GM21367 (cell line): Measurements from ENCODE around the gene CFAP20DC.
"Not testable (repeated sequence)": the region's sequence is repeated elsewhere in the genome, so short reads cannot be mapped to it uniquely, and the experiment has no call there.

ENCODE experiments used
- ATAC-seq: cut with Tn5 transposase; IDR thresholded peaks from one replicate; pipeline ENCODE4 v1.9.1; 2021; ENCODE audit not compliant: unreplicated experiment

The CFAP20DC gene

GRCh38 chr3:58706395-58707167 lies 343.2 kb downstream of the CFAP20DC start:
- ATAC-seq: no peak

DNA sequence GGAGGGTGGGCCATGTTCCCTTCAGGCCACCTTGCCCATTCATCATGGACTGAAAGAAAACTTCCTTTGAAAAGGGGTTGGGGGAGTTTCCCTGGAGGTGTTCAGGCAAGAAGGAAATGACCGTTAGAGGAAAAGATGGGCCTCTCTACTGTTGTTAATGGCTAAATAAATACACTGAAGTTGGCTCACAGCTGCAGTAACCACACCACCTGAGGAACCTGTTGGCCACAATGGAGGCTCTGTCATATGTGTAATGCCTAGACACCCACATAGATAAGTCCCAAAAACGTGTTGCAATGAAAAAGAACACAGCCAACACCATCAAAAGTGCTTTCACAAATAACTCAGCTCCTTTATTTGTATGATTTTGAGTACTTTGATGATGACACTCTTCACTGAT lies 345.1 kb downstream of the CFAP20DC start:
- no peak for ATAC-seq

DNA sequence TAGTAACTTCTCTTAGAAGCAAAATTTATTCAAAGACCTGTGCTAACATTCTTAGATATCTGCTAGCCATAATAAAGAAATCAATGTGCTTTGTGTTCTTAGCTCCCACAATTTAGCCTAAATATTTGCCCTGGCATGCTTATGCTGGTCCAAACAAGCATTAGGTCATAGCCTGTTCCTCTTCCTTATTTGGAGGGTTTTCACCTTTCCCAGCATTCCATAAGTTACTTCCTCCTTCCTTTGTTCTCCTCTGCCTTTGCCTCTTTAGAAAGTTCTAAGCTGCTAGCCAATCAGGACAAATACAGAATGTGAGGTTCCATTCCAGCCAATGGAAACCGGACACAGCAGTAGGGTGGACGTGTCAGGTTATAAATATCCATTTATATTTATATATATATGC lies 345.5 kb downstream of the CFAP20DC start:
- ATAC-seq: not testable (repeated sequence)

GRCh38 chr3:58698246-58698645 lies 351.6 kb downstream of the CFAP20DC start:
- ATAC-seq: no peak

- ATAC-seq: no peak
These were observed 352.3 kb downstream of the CFAP20DC start for GRCh38 chr3:58697561-58697960.

DNA sequence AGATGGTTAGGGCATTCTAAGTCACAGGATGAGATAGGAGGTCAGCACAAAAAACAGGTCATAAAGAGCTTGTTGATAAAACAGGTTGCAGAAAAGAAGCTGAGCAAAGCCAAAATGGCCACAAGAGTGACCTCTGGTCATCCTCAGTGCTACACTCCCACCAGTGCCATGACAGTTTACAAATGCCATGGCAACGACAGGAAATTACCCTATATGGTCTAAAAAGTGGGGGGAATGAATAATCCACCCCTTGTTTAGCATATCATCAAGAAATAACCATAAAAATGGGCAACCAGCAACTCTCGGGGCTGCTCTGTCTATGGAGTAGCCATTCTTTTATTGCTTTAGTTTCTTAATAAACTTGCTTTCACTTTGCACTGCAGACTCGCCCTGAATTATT lies 353.0 kb downstream of the CFAP20DC start:
- ATAC-seq: not testable (repeated sequence)

- ATAC-seq: no peak
These were observed 353.7 kb downstream of the CFAP20DC start for GRCh38 chr3:58696093-58696492.

DNA sequence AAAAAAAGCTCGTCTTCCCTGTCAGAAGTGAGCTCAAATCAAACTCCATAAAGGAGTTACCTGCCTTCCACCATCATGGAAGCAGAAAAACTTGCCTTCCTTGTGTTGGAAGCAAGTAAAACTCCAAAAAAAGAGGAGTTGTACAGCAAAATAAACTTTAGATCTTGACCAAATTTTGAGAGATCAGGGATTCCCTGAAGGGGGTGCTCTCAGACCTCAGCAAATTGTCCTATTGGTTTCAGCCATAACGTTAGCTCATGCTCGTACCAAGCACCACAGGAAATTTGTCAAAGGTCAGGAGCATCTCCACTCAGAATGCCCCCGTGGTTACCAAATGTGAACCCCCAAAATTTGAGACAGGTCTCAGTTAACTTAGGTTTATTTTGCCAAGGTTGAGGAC lies 354.5 kb downstream of the CFAP20DC start:
- not testable (repeated sequence) for ATAC-seq

DNA sequence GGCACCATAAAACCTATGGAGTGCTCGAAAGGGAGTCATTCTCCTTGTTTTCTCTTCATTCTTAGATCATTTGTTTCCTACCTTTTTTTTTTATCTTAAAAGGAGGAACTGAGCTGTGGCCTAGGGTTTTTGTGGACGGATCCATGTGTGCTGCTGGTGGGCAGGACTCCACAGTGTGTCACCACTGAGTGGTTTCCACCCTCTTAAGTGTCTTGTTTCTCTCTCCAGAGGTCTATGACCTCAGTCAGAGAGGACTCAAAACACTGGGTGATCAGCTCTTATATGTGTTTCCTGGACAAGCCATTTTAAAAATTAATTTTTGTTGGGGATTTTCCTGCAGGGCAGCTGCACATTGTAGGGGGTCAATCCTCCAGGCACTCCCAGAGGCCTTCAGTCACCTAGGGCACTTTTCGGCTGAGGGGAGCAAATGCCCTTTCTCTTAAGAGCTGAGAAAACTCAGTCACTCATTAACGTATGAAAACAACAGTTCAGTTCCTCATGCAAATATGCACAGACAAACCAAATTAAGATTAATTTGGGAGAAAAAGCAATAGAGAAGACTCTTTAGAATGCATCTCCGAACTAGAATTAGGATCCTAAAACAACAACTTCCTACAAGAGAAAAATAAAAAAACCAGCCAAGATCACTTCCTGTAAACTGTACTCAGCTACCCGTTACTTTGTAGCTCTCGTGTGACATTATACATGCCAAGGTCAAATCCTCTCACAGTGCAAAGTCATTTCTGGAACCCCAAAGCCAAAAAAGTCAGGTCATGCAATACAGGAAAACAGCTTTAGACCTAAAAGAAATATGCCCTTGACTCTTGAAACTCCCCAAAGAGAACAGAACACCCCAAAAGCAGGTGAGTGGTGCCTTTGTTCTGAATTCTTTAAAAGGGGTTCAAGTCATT lies 355.6 kb downstream of the CFAP20DC start:
- no peak for ATAC-seq

GRCh38 chr3:58692484-58692883 lies 357.3 kb downstream of the CFAP20DC start:
- ATAC-seq: no peak
